ENCODE data around the gene ZNF569.
"Not testable (repeated sequence)": the region's sequence is repeated elsewhere in the genome, so short reads cannot be mapped to it uniquely, and the experiment has no call there.

Gene ZNF569

DNA sequence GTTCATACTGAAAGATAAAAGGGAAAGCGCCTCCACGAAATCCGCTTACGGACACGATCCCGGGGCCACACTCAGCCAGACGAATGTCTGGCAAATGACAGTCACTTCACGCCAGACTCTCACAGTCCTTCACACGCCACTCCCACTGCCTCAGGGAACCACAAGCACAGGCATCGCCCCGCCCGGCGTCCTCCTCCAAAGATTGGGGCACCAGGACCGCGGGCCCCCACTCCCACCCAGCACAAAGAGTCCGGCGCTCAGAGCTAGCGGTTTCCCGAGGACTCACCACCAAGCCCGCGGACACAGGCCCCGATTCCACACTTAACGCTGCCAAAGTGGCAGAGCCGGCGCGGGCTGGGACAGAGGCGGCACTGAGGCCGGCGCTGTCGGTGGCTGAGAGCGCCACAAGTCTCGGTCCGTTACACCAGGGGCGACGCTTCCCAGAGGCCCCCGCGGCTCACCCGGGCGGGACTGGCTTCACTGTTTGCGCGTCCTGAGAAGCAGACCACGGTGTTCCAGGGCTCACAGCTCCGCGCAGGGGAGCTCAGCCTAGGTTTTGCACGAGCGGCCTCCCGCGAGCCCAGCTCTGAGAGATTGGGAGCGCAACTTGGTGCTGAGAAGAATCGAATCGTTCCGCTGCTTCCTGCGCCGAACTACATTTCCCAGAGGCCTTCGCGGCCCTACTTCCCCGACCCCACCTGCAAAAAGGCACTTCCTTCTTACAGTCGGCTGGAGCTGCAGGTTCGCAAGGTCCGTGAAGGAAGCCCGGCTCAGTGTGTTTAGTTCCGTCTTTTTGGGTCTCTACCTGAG lies at the start of gene ZNF569:
Gene ZNF569 (minus strand): TSS at position 647 of the 810 bp plus-strand sequence. CDS start 22,523 bp downstream, outside the sequence.
- DNase-seq = peak; percentile 92

DNA sequence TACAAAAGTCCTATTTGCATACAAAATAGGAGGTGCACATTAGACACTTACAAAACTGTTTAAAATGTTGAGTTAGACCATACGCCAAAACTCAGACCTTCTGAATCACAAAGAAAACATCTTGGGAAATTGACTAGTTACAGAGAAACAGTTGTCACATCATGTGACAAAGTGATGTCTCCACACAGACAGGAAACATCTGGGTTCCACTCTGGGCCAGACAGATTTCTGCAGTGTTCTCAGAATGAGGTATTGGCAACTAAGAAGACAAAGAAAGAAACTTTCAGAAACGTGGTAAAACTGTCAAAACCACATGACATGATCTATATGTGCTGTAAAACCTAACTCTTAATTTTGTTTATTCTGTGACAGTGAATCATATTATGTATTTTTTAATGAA lies 46.2 kb upstream of the ZNF569 start:
- DNase-seq = no peak

- no peak for DNase-seq
These were observed 44.6 kb upstream of the ZNF569 start for GRCh38 chr19:37511821-37512220.

- no peak for DNase-seq
These were observed 43.9 kb upstream of the ZNF569 start for GRCh38 chr19:37511186-37511585.

GRCh38 chr19:37507167-37507464 lies 39.9 kb upstream of the ZNF569 start:
- no peak for DNase-seq

GRCh38 chr19:37506387-37507166 lies 39.3 kb upstream of the ZNF569 start, which contains the start of gene ZNF793:
Gene ZNF793 (plus strand): TSS chr19:37506939. CDS start chr19:37523440, 16,501 bp downstream.
- DNase-seq = no peak

- no peak for DNase-seq
These were observed 38.7 kb upstream of the ZNF569 start for GRCh38 chr19:37505958-37506386.

DNA sequence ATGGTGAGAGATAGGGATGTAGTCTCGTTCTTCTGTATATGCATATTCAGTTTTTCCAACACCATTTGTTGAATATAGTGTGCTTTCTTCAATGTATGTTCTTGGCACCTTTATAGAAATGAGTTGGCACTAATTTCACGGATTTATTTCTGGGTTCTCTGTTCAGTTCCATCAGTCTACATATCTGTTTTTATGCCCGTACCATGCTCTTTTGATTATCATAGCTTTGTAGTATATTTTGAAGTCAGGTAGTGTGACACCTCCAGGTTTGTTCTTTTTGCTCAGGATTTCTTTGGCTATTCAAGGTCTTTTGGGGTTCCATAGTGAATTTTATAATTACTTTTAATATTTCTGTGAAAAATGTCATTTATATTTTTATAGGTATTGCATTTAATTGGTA lies 25.0 kb upstream of the ZNF569 start:
- no peak for DNase-seq

- no peak for DNase-seq
These were observed 17.3 kb upstream of the ZNF569 start for GRCh38 chr19:37484406-37485168.

DNA sequence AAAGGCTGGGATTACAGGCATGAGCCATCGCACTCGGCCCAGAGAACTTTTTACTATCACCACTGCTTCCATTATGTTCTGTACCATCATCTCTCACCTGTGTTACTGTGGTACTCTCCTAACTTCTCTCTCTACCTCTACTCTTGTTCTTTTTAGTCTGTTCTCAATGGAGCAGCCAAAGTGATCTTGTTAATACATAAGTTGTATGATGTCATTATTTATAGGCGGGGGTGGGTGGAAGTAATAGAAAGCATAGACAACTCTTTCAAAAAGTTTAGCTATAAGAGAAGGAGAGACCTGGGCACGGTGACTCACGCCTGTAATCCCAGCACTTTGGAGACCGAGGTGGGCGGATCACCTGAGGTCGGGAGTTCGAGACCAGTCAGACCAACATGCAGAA lies 4.9 kb upstream of the ZNF569 start:
- DNase-seq = no peak

DNA sequence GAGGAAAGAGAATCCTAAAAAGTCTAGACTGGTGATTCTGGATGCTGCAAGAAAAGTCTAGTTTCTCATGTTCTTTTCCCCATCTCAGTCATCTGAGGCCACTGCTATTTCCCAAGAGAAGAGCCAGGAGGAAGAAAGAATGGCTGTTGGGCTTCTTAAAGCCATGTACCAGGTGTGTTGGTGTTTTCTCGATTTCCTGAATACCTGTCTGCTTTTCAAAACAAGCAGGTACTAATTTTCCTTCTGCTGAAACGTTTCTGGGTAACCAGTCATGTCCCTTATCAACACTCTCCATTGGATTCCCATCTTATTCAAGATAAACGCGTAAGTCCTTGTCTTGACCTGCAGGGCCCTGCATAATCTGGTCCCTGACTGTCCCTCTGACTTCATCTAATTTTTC lies 3.0 kb upstream of the ZNF569 start:
- no peak for DNase-seq

- DNase-seq = peak; percentile 84
These were observed 1.9 kb upstream of the ZNF569 start, which contains the start of gene ZNF570 for GRCh38 chr19:37468961-37469777. Gene ZNF570 (plus strand): TSS chr19:37469356. CDS start chr19:37470355, 999 bp downstream.

GRCh38 chr19:37467608-37468090 lies 405 bp upstream of the ZNF569 start:
- no peak for DNase-seq

- DNase-seq = no peak
These were observed 907 bp downstream of the ZNF569 start for GRCh38 chr19:37466277-37466797.

GRCh38 chr19:37452500-37453245 lies 14.6 kb downstream of the ZNF569 start:
- DNase-seq = no peak

- DNase-seq = no peak
These were observed 53.7 kb downstream of the ZNF569 start for GRCh38 chr19:37413313-37414084.

DNA sequence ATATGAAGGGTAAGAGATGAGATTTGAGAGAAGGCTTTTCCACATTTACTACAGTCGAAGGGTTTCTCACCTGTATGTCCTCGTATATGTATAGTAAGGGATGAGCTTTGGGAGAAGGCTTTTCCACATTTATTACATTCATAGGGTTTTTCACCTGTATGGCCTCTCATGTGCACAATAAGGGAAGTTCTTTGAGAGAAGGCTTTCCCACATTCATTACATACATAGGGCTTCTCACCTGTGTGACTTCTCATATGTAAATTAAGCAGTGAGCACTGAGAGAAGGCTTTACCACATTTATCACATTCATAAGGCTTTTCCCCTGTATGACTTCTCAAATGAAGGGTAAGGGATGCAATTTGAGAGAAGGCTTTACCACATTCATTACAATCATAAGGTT lies 54.5 kb downstream of the ZNF569 start:
- no peak for DNase-seq

DNA sequence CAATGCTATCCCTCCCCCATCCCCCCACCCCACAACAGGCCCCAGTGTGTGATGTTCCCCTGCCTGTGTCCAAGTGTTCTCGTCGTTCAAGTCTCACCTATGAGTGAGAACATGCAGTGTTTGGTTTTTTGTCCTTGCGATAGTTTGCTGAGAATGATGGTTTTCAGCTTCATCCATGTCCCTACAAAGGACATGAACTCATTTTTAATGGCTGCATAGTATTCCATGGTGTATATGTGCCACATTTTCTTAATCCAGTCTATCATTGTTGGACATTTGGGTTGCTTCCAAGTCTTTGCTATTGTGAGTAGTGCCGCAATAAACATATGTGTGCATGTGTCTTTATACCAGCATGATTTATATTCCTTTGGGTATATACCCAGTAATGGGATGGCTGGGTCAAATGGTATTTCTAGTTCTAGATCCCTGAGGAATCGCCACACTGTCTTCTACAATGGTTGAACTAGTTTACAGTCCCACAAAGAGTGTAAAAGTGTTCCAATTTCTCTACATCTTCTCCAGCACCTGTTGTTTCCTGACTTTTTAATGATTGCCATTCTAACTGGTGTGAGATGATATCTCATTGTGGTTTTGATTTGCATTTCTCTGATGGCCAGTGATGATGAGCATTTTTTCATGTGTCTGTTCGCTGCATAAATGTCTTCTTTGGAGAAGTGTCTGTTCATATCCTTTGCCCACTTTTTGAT lies 61.0 kb downstream of the ZNF569 start:
- not testable (repeated sequence) for DNase-seq

GRCh38 chr19:37403403-37403802 lies 63.8 kb downstream of the ZNF569 start:
- no peak for DNase-seq

DNA sequence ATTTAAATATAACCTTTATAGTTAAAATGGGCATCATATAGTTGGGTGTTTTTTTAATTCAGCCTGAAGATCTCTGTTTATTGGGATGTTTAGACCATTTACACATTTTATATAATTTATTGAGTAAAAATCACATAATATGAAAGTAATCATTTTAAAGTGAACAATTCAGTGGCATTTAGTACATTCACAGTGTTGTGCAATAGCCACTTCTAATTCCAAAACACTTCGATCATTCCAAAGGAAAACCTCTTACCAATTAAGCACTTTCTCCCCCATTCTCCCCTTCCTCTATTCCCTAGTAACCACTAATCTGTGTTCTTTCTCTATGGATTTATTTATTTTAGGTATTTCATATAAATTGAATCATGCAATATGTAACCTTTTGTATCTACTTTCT lies 66.2 kb downstream of the ZNF569 start:
- no peak for DNase-seq
